H1 (cell line): ENCODE results near the gene TM9SF1. TPM values are rescaled to one million over a fixed set of nuclear protein-coding genes. Genes with fewer than 3 reads are reported as not detected.

ENCODE experiments used
- CTCF ChIA-PET: fragments of 300-600 bp; sonication (Branson Sonifier 250); formaldehyde crosslinking; loops from one replicate; lab custom pipeline; 2021; ENCODE audit not compliant: partially characterized antibody; lab: Charles Lee
- POLR2A ChIA-PET: fragments of 300-600 bp; sonication (Branson Sonifier 250); formaldehyde crosslinking; loops from one replicate; lab custom pipeline; 2021; ENCODE audit warnings: inconsistent platforms; ENCODE audit not compliant: partially characterized antibody; lab: Charles Lee
- DNase-seq, 2 experiments: peaks; one replicate each; pipeline versions ENCODE4 v3.0.0 to v3.0.0-alpha.2; 2010 to 2022; ENCODE audit warnings: low spot score in 2 of 2, low read depth in 1 of 2, mixed read lengths in 1 of 2
- FAIRE-seq: peaks from 2 replicates; lab custom pipeline; 2011; peaks lifted over from hg19 to GRCh38; lab: Jason Lieb, UNC
- H2AFZ ChIP-seq: 2 replicates; pipeline ENCODE4 v1.8.1; 2012; ENCODE audit warnings: low read length, inconsistent platforms
- H2AK5ac ChIP-seq: 2 replicates; pipeline ENCODE4 v1.6.1; 2013; ENCODE audit warnings: low read depth, low read length
- H2BK120ac ChIP-seq: replicated peaks from 2 replicates; pipeline ENCODE3; 2013; ENCODE audit warnings: low read depth, low read length, inconsistent platforms
- H2BK12ac ChIP-seq: 2 replicates; pipeline ENCODE4 v1.6.1; 2013; ENCODE audit warnings: low read depth, low read length
- H2BK15ac ChIP-seq: 2 replicates; pipeline ENCODE4 v1.6.1; 2013; ENCODE audit warnings: low read length
- H2BK20ac ChIP-seq: 2 replicates; pipeline ENCODE4 v1.6.1; 2013; ENCODE audit warnings: low read length
- H2BK5ac ChIP-seq: 2 replicates; pipeline ENCODE4 v1.6.1; 2013; ENCODE audit warnings: low read depth, low read length
- H3K14ac ChIP-seq: 2 replicates; pipeline ENCODE4 v1.6.1; 2013; ENCODE audit warnings: inconsistent platforms; ENCODE audit not compliant: insufficient read length
- H3K18ac ChIP-seq: 2 replicates; pipeline ENCODE4 v1.6.1; 2013; ENCODE audit warnings: low read length; ENCODE audit errors: extremely low read depth
- H3K23ac ChIP-seq: 2 replicates; pipeline ENCODE4 v1.6.1; 2013; ENCODE audit warnings: inconsistent platforms; ENCODE audit not compliant: insufficient read length
- H3K23me2 ChIP-seq: 2 replicates; pipeline ENCODE4 v1.6.1; 2013; ENCODE audit warnings: low read depth, low read length
- H3K27ac ChIP-seq: 2 replicates; pipeline ENCODE4 v1.6.1; 2011; ENCODE audit warnings: low read depth, low read length, inconsistent platforms
- H3K27me3 ChIP-seq, 4 experiments: replicated peaks in 1 of 4; 1 replicate in 1 of 4; 2 replicates in 3 of 4; pipeline versions ENCODE4 v1.6.1 to v1.8.1; 2011 to 2013; ENCODE audit warnings: low read length in 3 of 4, mild to moderate bottlenecking in 3 of 4, inconsistent platforms in 2 of 4, mixed read lengths in 2 of 4, moderate library complexity in 1 of 4; ENCODE audit not compliant: control insufficient read depth in 3 of 4, insufficient read depth in 3 of 4; ENCODE audit errors: extremely low read depth in 1 of 4
- H3K36me3 ChIP-seq, 4 experiments: 2 replicates each; pipeline versions ENCODE4 v1.6.1 to v1.8.1; 2011 to 2013; ENCODE audit warnings: mild to moderate bottlenecking in 4 of 4, low read length in 3 of 4, moderate library complexity in 2 of 4, control low read depth in 1 of 4, inconsistent platforms in 1 of 4; ENCODE audit not compliant: insufficient read depth in 4 of 4, control insufficient read depth in 2 of 4
- H3K4ac ChIP-seq: replicated peaks from 2 replicates; pipeline ENCODE3; 2013; ENCODE audit warnings: low read length, low read depth, mixed read lengths, inconsistent platforms; ENCODE audit not compliant: insufficient read length
- H3K4me1 ChIP-seq, 4 experiments: replicated peaks in 1 of 4; 1 replicate in 1 of 4; 2 replicates in 3 of 4; pipeline versions ENCODE4 v1.6.1 to v1.8.1; 2011 to 2013; ENCODE audit warnings: low read length in 3 of 4, inconsistent platforms in 2 of 4, mixed read lengths in 1 of 4; ENCODE audit not compliant: insufficient read depth in 4 of 4, control insufficient read depth in 3 of 4
- H3K4me2 ChIP-seq, 2 experiments: 2 replicates each; pipeline versions ENCODE4 v1.6.1 to v1.8.1; 2011 to 2013; ENCODE audit warnings: low read depth in 2 of 2, low read length in 2 of 2, control low read depth in 1 of 2, inconsistent platforms in 1 of 2, mild to moderate bottlenecking in 1 of 2; ENCODE audit not compliant: insufficient read depth in 1 of 2
- H3K4me3 ChIP-seq, 4 experiments: fragments of 200-600, 300-600 bp in 1 of 4; sonication (generic), shearing (Covaris generic), sonication (Bioruptor Twin) in 1 of 4; 2 replicates each; pipeline versions ENCODE4 v1.5.1 to v1.8.1; 2011 to 2016; ENCODE audit warnings: low read length in 4 of 4, low read depth in 3 of 4, control low read depth in 2 of 4, inconsistent platforms in 2 of 4, mild to moderate bottlenecking in 2 of 4, mixed read lengths in 1 of 4, moderate library complexity in 1 of 4; ENCODE audit not compliant: insufficient read depth in 2 of 4; ENCODE audit errors: extremely low read depth in 1 of 4
- H3K56ac ChIP-seq: replicated peaks from 2 replicates; pipeline ENCODE3; 2013; ENCODE audit warnings: low read depth, mild to moderate bottlenecking, mixed read lengths, low read length, inconsistent platforms; ENCODE audit not compliant: insufficient read length
- H3K79me1 ChIP-seq: 2 replicates; pipeline ENCODE4 v1.6.1; 2013; ENCODE audit warnings: low read depth, low read length, control low read depth
- H3K79me2 ChIP-seq, 2 experiments: 2 replicates each; pipeline versions ENCODE4 v1.6.1 to v1.8.1; 2012 to 2013; ENCODE audit warnings: low read length in 2 of 2, mild to moderate bottlenecking in 2 of 2, inconsistent platforms in 1 of 2; ENCODE audit not compliant: insufficient read depth in 2 of 2, control insufficient read depth in 1 of 2
- H3K9ac ChIP-seq, 4 experiments: replicated peaks in 1 of 4; 1 replicate in 1 of 4; 2 replicates in 3 of 4; pipeline versions ENCODE4 v1.6.1 to v1.8.1; 2011 to 2013; ENCODE audit warnings: low read depth in 3 of 4, low read length in 3 of 4, control low read depth in 2 of 4, mild to moderate bottlenecking in 2 of 4, moderate library complexity in 2 of 4, inconsistent platforms in 1 of 4; ENCODE audit errors: extremely low read depth in 1 of 4
- H3K9me3 ChIP-seq, 2 experiments: 2 replicates each; pipeline versions ENCODE4 v1.6.1 to v1.8.1; 2012 to 2013; ENCODE audit warnings: mild to moderate bottlenecking in 2 of 2, moderate library complexity in 2 of 2, control low read depth in 1 of 2, inconsistent platforms in 1 of 2, low read depth in 1 of 2, low read length in 1 of 2, mixed read lengths in 1 of 2; ENCODE audit not compliant: insufficient read depth in 2 of 2
- H4K20me1 ChIP-seq, 2 experiments: replicated peaks in 1 of 2; 2 replicates each; pipeline versions ENCODE3 to v1.8.1; 2011 to 2013; ENCODE audit warnings: inconsistent platforms in 2 of 2, low read length in 2 of 2, mild to moderate bottlenecking in 1 of 2; ENCODE audit not compliant: insufficient read depth in 2 of 2, control insufficient read depth in 1 of 2
- H4K5ac ChIP-seq: 2 replicates; pipeline ENCODE4 v1.6.1; 2013; ENCODE audit warnings: low read length, low read depth, mixed read lengths, inconsistent platforms; ENCODE audit not compliant: insufficient read length
- H4K8ac ChIP-seq: 2 replicates; pipeline ENCODE4 v1.8.0; 2013; ENCODE audit warnings: mild to moderate bottlenecking, moderate library complexity, low read length, inconsistent platforms; ENCODE audit not compliant: insufficient read depth; ENCODE audit errors: extremely low read depth
- H4K91ac ChIP-seq: replicated peaks from 2 replicates; pipeline ENCODE3; 2013; ENCODE audit warnings: low read length, mixed read lengths, inconsistent platforms; ENCODE audit not compliant: insufficient read length
- CHD1 ChIP-seq: IDR thresholded peaks from 2 replicates; pipeline ENCODE4 v1.6.1; 2012; ENCODE audit warnings: low read depth, low read length, improper control_type of control experiment
- KDM1A ChIP-seq: fragments of 200-600, 300-600 bp; sonication (generic); IDR thresholded peaks from 2 replicates; pipeline ENCODE4 v1.7.1; 2016; ENCODE audit warnings: mild to moderate bottlenecking, low read length, borderline replicate concordance
- SP1 ChIP-seq: IDR thresholded peaks from 2 replicates; pipeline ENCODE4 v1.6.1; 2011; ENCODE audit warnings: low read depth, low read length
- SP4 ChIP-seq: IDR thresholded peaks from 2 replicates; pipeline ENCODE4 v1.6.1; 2012; ENCODE audit warnings: low read length, inconsistent platforms
- SUZ12 ChIP-seq: fragments of 200-600 bp; sonication (generic); IDR thresholded peaks from 2 replicates; pipeline ENCODE4 v1.6.1; 2012; ENCODE audit warnings: mild to moderate bottlenecking, inconsistent platforms, low read length, moderate library complexity, mixed read lengths
- WGBS, 2 experiments: shearing (Covaris generic) in 1 of 2; methylation state at CpG; one replicate each; pipeline versions ENCODE4 v1.1.6 to v1.1.7; 2013 to 2015; ENCODE audit warnings: low lambda C conversion rate in 2 of 2, mixed read lengths in 2 of 2, inconsistent platforms in 1 of 2, low coverage in 1 of 2, missing lambda C conversion rate in 1 of 2; ENCODE audit not compliant: insufficient replicate concordance in 2 of 2, insufficient coverage in 1 of 2, insufficient read length in 1 of 2; ENCODE audit errors: extremely low coverage in 1 of 2, missing lambda C conversion rate in 1 of 2; 5-methylcytosine and 5-hydroxymethylcytosine counted together
- polyA plus RNA-seq, 7 experiments: library from polyadenylated mRNA; depleted of rRNA in 3 of 7; stranded (reverse) in 5 of 7; unstranded in 2 of 7; fragments of >200 nt in 5 of 7; fragments of 200-250 nt in 2 of 7; gene quantifications; 1 replicate in 5 of 7; 2 replicates in 1 of 7; 4 replicates in 1 of 7; pipeline versions ENCODE4 v1.2.1 to v1.2.3, GENCODE V29; 2011 to 2013; ENCODE audit warnings: missing spikeins in 2 of 7, mixed read lengths in 2 of 7
- total RNA-seq: library from RNA; stranded (reverse); fragmentation: NEBNext Ultra II Directional; extraction: Animal tissue kit (Norgen Biotek cat#: 25700); gene quantifications from 2 replicates; pipeline ENCODE4 v1.2.1, GENCODE V29; 2021
- TF ChIP-seq, protein P1 (sequence below): IDR thresholded peaks from 2 replicates; pipeline ENCODE4 v1.6.1; 2012; ENCODE audit warnings: low read length, inconsistent platforms
- TF ChIP-seq, protein P2 (sequence below): IDR thresholded peaks from 2 replicates; pipeline ENCODE4 v1.6.1; 2011; ENCODE audit warnings: low read length, improper control_type of control experiment
- TF ChIP-seq, protein P3 (sequence below), 3 experiments: IDR thresholded peaks; 1 replicate in 2 of 3; 2 replicates in 1 of 3; pipeline versions ENCODE4 v1.5.1 to v1.6.1; 2011; ENCODE audit warnings: low read length in 3 of 3, mild to moderate bottlenecking in 3 of 3, inconsistent platforms in 2 of 3, low read depth in 1 of 3, moderate library complexity in 1 of 3; ENCODE audit not compliant: insufficient read depth in 1 of 3; ENCODE audit errors: control extremely low read depth in 1 of 3

TM9SF1 gene
- total and polyA plus RNA-seq, 2 of the 8 experiments (the other 6 are each of a cell fraction or from before 2014, with no cell fraction given) = 22.2 to 29.2 TPM

DNA sequence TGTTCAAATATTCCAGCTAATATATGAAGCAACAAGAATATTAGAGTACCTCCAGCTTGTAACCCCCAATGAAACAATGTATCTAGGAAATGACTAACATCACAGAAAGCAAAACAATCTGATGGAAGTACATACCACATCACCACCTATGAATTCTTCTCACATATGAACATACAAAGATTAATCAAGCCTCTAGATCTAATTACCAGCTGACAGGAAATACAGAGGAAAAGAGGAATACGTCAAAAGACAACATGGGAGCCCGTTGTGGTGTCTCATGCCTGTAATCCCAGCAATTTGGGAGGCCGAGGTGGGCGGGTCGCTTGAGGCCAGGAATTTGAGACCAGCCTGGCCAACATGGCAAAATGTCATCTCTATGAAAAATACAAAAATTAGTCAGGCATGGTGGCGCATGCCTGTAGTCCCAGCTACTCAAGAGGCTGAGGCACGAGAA is 29.4 kb upstream of the TM9SF1 start:
- FAIRE-seq = no peak
- CTCF ChIA-PET = interaction anchor here (0.8 to 1.4 kb wide), 3 partner anchors 9 to 515 kb away, joined by 3 read pairs; partner anchors contain the start of gene MDP1
- TF ChIP-seq, protein P1, sequence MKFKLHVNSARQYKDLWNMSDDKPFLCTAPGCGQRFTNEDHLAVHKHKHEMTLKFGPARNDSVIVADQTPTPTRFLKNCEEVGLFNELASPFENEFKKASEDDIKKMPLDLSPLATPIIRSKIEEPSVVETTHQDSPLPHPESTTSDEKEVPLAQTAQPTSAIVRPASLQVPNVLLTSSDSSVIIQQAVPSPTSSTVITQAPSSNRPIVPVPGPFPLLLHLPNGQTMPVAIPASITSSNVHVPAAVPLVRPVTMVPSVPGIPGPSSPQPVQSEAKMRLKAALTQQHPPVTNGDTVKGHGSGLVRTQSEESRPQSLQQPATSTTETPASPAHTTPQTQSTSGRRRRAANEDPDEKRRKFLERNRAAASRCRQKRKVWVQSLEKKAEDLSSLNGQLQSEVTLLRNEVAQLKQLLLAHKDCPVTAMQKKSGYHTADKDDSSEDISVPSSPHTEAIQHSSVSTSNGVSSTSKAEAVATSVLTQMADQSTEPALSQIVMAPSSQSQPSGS = no peak
- TF ChIP-seq CHD1 (no peak), SP1 (no peak), KDM1A (no peak), SP4 (no peak), SUZ12 (no peak)
- TF ChIP-seq, protein P2, sequence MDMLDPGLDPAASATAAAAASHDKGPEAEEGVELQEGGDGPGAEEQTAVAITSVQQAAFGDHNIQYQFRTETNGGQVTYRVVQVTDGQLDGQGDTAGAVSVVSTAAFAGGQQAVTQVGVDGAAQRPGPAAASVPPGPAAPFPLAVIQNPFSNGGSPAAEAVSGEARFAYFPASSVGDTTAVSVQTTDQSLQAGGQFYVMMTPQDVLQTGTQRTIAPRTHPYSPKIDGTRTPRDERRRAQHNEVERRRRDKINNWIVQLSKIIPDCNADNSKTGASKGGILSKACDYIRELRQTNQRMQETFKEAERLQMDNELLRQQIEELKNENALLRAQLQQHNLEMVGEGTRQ = no peak
- TF ChIP-seq, protein P3, sequence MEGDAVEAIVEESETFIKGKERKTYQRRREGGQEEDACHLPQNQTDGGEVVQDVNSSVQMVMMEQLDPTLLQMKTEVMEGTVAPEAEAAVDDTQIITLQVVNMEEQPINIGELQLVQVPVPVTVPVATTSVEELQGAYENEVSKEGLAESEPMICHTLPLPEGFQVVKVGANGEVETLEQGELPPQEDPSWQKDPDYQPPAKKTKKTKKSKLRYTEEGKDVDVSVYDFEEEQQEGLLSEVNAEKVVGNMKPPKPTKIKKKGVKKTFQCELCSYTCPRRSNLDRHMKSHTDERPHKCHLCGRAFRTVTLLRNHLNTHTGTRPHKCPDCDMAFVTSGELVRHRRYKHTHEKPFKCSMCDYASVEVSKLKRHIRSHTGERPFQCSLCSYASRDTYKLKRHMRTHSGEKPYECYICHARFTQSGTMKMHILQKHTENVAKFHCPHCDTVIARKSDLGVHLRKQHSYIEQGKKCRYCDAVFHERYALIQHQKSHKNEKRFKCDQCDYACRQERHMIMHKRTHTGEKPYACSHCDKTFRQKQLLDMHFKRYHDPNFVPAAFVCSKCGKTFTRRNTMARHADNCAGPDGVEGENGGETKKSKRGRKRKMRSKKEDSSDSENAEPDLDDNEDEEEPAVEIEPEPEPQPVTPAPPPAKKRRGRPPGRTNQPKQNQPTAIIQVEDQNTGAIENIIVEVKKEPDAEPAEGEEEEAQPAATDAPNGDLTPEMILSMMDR (IDR thresholded peaks at IDR 0.05; ENCODE audit: control extremely low read depth in 1 of 3, insufficient read depth in 1 of 3, low read depth in 1 of 3, low read length in 3 of 3) = no peak

More for the DNA sequence above, 29.4 kb upstream of the TM9SF1 start:
- no peak overlapping the region for H3K18ac ChIP-seq
- no peak overlapping the region for H3K9ac ChIP-seq
- no peak overlapping the region for H4K91ac ChIP-seq
- no peak overlapping the region for H3K23ac ChIP-seq
- no peak overlapping the region for H2BK15ac ChIP-seq
- no peak overlapping the region for H3K14ac ChIP-seq
- no peak overlapping the region for H3K4ac ChIP-seq
- H3K27ac ChIP-seq = no peak overlapping the region
- WGBS, 2 experiments = 87% methylated on average over 7 of the region's 7 CpGs; no CpG with 5 or more reads in 1 of the 2 experiments
- peaks cover 1 to 2% of the 10 kb centered on the region in 2 experiments for H4K20me1 ChIP-seq
- H2BK20ac ChIP-seq = no peak overlapping the region
- H3K4me2 ChIP-seq = no peak overlapping the region
- no peaks in the 10 kb centered on the region for H3K27me3 ChIP-seq
- H3K4me1 ChIP-seq = no peaks in the 10 kb centered on the region
- H2AFZ ChIP-seq = no peak overlapping the region
- H4K5ac ChIP-seq = no peak overlapping the region
- DNase-seq = no peak
- no peak overlapping the region for H4K8ac ChIP-seq
- no peak overlapping the region for H2BK12ac ChIP-seq
- H3K79me2 ChIP-seq = peaks cover 0 to 71% of the 10 kb centered on the region in 2 experiments; a peak in 2 of 4 replicates
- H2BK5ac ChIP-seq = no peak overlapping the region
- H3K23me2 ChIP-seq = no peaks in the 10 kb centered on the region
- POLR2A ChIA-PET = interaction anchor here (0.7 to 2.0 kb wide), 5 partner anchors 9 to 17 kb away, joined by 3 to 7 read pairs (median 5); partner anchors contain the start of genes CHMP4A and MDP1
- H3K4me3 ChIP-seq = no peak overlapping the region
- H2AK5ac ChIP-seq = no peak overlapping the region
- no peaks in the 10 kb centered on the region for H3K9me3 ChIP-seq
- no peaks in the 10 kb centered on the region; the same call in 1 of the 2 replicates for H3K79me1 ChIP-seq
- H2BK120ac ChIP-seq = no peak overlapping the region
- no peak overlapping the region for H3K56ac ChIP-seq
- peaks cover 0 to 8% (median 0%) of the 10 kb centered on the region in 4 experiments; a peak in 1 of 8 replicates for H3K36me3 ChIP-seq
